Hematopoietic multipotent progenitor cell (in vitro differentiated cells): ENCODE results near the gene JMJD7. TPM values are rescaled to one million over a fixed set of nuclear protein-coding genes. Genes with fewer than 3 reads are reported as not detected.
A peak's percentile ranks its signal among the peaks of the same experiment; 100 is the strongest.

Experiments used
- DNase-seq, 3 donors: peaks; one replicate each; pipeline ENCODE4 v3.0.0-alpha.2; 2011 to 2015; ENCODE audit warnings: low read depth in 2 of 3, low spot score in 2 of 3
- small RNA-seq: library from RNA; depleted of rRNA; stranded (forward); fragments of <200 nt; gene quantifications from one replicate; pipeline ENCODE3, GENCODE V24; 2012
- total RNA-seq: library from RNA; depleted of rRNA; stranded (reverse); fragments of >200 nt; gene quantifications from one replicate; pipeline ENCODE4 v1.2.3, GENCODE V29; 2012

The JMJD7 gene
- total RNA-seq, 1 donor, result 6.7 TPM

DNA sequence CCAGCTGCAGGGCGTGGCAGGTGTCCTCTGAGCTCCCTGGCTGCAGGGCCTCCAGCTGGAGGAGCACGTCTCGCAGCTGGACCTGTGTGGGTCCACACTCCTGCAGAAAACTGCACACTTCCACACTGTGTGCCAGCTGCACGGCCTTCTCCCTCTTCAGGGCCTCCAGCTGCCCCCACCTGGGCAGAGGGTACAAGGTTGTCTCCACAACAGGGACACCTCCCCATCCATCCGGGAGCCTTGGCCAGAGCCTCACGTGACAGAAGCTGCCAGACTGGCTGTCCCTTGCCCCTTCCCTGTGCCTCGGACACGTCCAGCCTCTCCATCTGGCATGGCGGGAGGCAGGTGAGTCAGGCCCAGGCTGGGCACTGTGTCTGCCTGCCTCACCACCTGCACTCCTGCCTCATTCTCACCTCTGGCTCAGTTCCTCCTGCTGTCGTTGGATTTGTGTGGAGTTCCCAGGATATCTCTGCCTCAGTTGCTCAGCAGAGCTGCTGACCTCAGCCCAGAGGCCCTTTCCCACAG is 51.5 kb downstream of the JMJD7 start:
- DNase-seq, result no peak

GRCh38 chr15:41880156-41880877 is 52.4 kb downstream of the JMJD7 start:
- no peak for DNase-seq

DNA sequence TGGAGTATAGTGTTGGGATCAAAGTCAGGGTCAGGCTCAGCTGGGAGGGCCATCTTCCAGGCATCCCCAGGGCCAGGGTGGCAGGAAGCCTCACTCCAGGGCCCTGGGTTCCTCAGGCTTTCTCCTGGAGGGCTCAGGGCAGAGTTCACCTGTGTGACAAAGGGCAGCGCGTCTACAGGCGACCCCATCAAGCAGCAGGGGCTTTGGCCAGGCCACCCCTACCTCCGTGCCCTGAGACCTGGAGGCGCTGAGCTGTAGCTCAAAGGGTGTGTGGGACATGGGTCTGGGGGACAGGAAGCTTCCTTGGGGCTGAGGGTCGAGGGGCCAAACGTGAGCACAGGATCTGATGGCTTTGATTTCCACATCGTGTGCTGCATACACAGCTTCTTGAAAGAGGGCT is 53.2 kb downstream of the JMJD7 start:
- no peak for DNase-seq

- DNase-seq, result no peak
Observed at GRCh38 chr15:41881550-41881919, 53.6 kb downstream of the JMJD7 start.

DNA sequence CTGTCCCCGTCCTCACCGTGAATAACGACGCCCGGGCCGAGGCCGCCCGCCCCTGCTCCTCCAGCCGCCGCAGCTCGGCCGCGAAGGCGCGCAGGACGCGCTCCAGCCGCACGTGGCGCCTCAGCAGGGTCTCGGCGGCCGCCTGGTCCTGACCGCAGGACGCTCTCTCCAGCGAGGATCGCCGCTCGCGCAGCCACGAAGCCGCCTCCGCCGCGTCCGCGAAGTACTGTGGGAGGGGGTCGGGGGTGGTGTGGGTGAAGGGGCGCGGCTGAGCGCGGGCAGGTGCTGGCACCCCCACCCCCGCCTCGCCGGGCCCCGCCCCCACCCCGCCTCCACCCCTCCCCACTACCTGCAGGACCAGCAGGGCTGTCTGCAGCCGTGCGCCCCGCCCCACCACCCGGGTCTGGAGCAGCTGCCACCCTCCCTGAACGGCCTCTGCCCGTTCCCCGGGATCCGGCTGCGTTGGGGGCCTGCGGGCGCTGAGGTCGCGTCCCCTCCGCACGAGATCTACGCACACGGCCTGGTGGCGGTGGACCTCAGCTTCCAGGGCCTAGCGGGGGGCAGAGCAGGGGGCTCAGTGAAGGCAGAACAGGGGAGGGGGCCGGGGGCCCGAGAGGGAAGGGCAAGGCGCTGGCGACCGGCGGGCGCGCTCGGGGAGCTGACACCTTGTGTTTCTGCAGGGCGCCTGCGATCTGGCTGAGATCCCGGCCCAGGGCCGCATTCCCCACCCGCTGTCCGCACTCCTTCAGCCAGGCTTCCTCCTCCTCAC is 54.2 kb downstream of the JMJD7 start:
- peak in 1 of 3 donors; percentile 25 for DNase-seq

GRCh38 chr15:41882689-41883483 is 55.0 kb downstream of the JMJD7 start:
- peak in 2 of 3 donors; percentile 57 to 73 for DNase-seq

DNA sequence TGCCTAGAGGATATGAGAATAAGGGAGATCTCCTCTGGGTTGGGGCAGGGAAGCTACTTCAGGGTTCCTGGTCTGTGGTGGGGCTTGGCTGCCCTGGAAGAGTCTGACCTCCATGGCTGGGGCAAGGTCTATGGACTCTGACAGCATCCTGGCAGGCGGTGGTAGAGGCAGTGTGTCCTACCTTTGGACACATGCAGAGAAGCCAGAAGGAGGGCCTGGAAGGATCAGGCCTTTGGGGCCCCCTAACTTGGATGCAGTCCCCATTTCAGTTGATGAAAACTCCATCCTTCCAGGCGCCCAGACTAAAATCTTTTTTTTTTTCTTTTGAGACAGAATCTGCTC is 55.6 kb downstream of the JMJD7 start:
- no peak for DNase-seq

GRCh38 chr15:41884458-41884857 is 56.6 kb downstream of the JMJD7 start:
- no peak for DNase-seq

GRCh38 chr15:41885321-41885720 is 57.4 kb downstream of the JMJD7 start:
- DNase-seq, result no peak

DNA sequence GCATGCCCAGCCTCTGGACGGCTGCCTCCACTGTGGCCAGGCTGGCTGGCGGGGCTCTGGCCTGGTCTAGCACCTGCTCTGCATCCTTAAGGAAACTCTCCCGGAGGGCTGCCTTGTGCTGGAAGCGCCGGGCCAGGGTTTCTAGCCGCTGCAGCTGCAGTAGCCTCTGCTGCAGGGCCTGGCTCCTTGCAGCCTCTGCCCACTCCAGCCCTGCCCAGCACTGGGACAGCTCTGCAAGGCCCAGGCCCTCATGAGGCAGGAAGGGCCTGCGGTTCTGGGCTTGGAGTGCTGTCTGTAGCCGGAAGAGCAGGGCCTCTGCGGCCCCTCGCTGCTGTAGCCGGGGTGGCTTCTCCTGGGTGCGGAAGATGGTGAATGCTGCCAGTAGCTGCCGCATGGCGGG is 57.9 kb downstream of the JMJD7 start:
- DNase-seq, result no peak

- no peak for DNase-seq
Observed at GRCh38 chr15:41886741-41887140, 58.8 kb downstream of the JMJD7 start.

DNA sequence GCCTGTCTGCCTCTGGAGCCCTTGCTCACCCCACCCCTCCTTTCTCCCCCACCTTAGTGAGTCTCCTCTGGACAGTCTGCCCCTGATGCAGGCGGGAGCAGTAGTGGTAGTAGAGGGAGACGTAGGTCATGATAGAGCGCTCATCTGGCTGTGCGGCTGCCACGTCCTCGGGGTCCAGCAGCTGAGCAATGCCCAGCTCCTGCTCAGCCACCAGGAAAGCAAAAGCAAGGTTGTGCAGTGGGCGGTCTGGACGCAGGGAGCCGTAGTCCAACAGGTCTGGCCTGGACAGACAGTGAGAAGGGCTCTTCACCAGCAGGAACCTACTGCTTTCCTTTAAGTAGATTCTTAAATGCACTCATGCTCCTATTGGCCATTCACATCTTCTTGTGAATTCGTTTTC is 59.3 kb downstream of the JMJD7 start:
- DNase-seq, result no peak

Small RNAs within 50 kb of the gene (small RNA-seq; reads per million reads assigned to genes)
- gene JMJD7-PLA2G4B, result not detected
- not detected for gene MIR4310
- gene RNA5SP393, result not detected

Other genes with a start within 250 kb of the JMJD7 start
- gene MGA, start 167.7 kb upstream of the JMJD7 start, total RNA-seq, result 23.4 TPM
- 61.9 TPM for gene MAPKBP1, start 53.6 kb upstream of the JMJD7 start, total RNA-seq
- gene PLA2G4B, start 10.8 kb downstream of the JMJD7 start, total RNA-seq, result 1.6 TPM
- under 0.01 TPM for gene SPTBN5, start 66.0 kb downstream of the JMJD7 start, total RNA-seq
- gene EHD4, start 144.5 kb downstream of the JMJD7 start, total RNA-seq, result 6.7 TPM
- gene PLA2G4E, start 192.9 kb downstream of the JMJD7 start, total RNA-seq, result not detected